ENCODE measurements around the gene CALY.

CALY gene

GRCh38 chr10:133283931-133284330 lies 52.8 kb downstream of the CALY start:
- TF ChIP-seq CTCF (IDR thresholded peaks at IDR 0.05; ENCODE audit: low read depth, low read length), result no peak
- Histone ChIP-seq H3K9me3 (ENCODE audit: severe bottlenecking) (no peaks in the 10 kb centered on the region), H3K27me3 (ENCODE audit: insufficient read depth, low read depth, severe bottlenecking) (no peaks in the 10 kb centered on the region), H3K27ac (no peak overlapping the region), H3K36me3 (peaks cover 60% of the 10 kb centered on the region), H3K4me3 (ENCODE audit: low read depth, low read length) (no peak overlapping the region)
- no peak for DNase-seq

- peaks cover 56% of the 10 kb centered on the region for H3K36me3 ChIP-seq
Measured at GRCh38 chr10:133282846-133283390, 53.8 kb downstream of the CALY start.

GRCh38 chr10:133281628-133282372 lies 54.9 kb downstream of the CALY start:
- H3K4me3 ChIP-seq (ENCODE audit: low read depth, low read length), result no peak overlapping the region
- DNase-seq, result no peak
- no peak overlapping the region for H3K27ac ChIP-seq
- TF ChIP-seq CTCF (IDR thresholded peaks at IDR 0.05; ENCODE audit: low read depth, low read length), result no peak
- H3K9me3 ChIP-seq (ENCODE audit: severe bottlenecking), result no peaks in the 10 kb centered on the region
- peaks cover 47% of the 10 kb centered on the region for H3K36me3 ChIP-seq
- no peaks in the 10 kb centered on the region for H3K27me3 ChIP-seq (ENCODE audit: insufficient read depth, low read depth, severe bottlenecking)

More at GRCh38 chr10:133282846-133283390, 53.8 kb downstream of the CALY start:
- no peak for DNase-seq
- Histone ChIP-seq H3K4me3 (ENCODE audit: low read depth, low read length) (no peak overlapping the region), H3K27ac (no peak overlapping the region), H3K27me3 (ENCODE audit: insufficient read depth, low read depth, severe bottlenecking) (no peaks in the 10 kb centered on the region), H3K9me3 (ENCODE audit: severe bottlenecking) (no peaks in the 10 kb centered on the region)
- no peak for TF ChIP-seq CTCF (IDR thresholded peaks at IDR 0.05; ENCODE audit: low read depth, low read length)

- Histone ChIP-seq H3K9me3 (ENCODE audit: severe bottlenecking) (no peaks in the 10 kb centered on the region), H3K4me3 (ENCODE audit: low read depth, low read length) (no peak overlapping the region), H3K36me3 (peaks cover 40% of the 10 kb centered on the region), H3K27ac (no peak overlapping the region), H3K27me3 (ENCODE audit: insufficient read depth, low read depth, severe bottlenecking) (peaks cover 6% of the 10 kb centered on the region)
- TF ChIP-seq CTCF (IDR thresholded peaks at IDR 0.05; ENCODE audit: low read depth, low read length), result no peak
- no peak for DNase-seq
Measured at GRCh38 chr10:133281084-133281483, 55.6 kb downstream of the CALY start.

GRCh38 chr10:133280391-133281059 lies 56.2 kb downstream of the CALY start:
- Histone ChIP-seq H3K9me3 (ENCODE audit: severe bottlenecking) (no peaks in the 10 kb centered on the region), H3K36me3 (peaks cover 37% of the 10 kb centered on the region), H3K27ac (no peak overlapping the region), H3K4me3 (ENCODE audit: low read depth, low read length) (no peak overlapping the region), H3K27me3 (ENCODE audit: insufficient read depth, low read depth, severe bottlenecking) (peaks cover 10% of the 10 kb centered on the region)
- no peak for TF ChIP-seq CTCF (IDR thresholded peaks at IDR 0.05; ENCODE audit: low read depth, low read length)
- DNase-seq, result no peak

All from WERI-Rb-1 (cell line).